Dendritic cell treated with granulocyte-macrophage colony-stimulating factor and Interleukin-4, amounts not matched to agents 40 ng/mL and 50 ng/mL, for 4 days (primary cell): Measurements from ENCODE around the gene SHB.

Experiments
- H3K27ac Mint-ChIP-seq: one replicate; pipeline ENCODE4 v1.8.0; 2022; ENCODE audit warnings: mild to moderate bottlenecking, mixed read lengths
- H3K27me3 Mint-ChIP-seq: one replicate; pipeline ENCODE4 v1.8.0; 2022; ENCODE audit warnings: mild to moderate bottlenecking, mixed read lengths
- H3K36me3 Mint-ChIP-seq: one replicate; pipeline ENCODE4 v1.8.0; 2022; ENCODE audit warnings: low read depth, mixed read lengths
- H3K4me1 Mint-ChIP-seq: one replicate; pipeline ENCODE4 v1.8.0; 2022; ENCODE audit warnings: low read depth, mixed read lengths
- H3K4me3 Mint-ChIP-seq: one replicate; pipeline ENCODE4 v1.8.0; 2022; ENCODE audit warnings: mild to moderate bottlenecking, moderate library complexity, mixed read lengths
- H3K9me3 Mint-ChIP-seq: one replicate; pipeline ENCODE4 v1.8.0; 2022; ENCODE audit warnings: mixed read lengths
- intact Hi-C: fragments of 100-400 bp; cut with micrococcal nuclease; formaldehyde crosslinking; loops from one replicate; pipeline ENCODE4 v1.15.0; 2022

SHB gene

DNA sequence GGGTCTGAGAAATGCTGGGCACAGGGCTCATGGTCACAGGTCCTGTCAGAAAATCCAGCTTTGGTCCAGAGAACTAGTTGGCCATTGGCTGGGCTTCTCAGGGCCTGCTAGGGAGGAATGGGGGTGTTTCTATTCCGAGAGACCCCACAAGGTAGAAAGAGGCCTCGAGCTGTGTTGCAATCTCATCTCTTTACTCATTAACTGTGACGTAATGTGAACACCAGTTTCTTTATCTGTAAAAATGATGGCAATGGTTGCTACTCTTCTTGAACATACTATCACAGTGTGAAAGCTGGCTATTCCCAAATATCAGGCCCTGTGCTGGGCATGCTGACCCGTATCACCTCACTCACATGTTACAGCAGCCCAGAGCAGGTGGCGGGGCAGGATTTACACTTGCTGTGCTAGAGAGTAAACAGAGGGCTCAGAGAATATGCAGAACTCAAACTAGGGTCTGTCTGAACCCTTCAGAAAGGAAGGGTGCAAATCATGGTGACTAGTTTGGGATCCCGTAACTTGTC is 129.4 kb downstream of the SHB start:
- H3K9me3 Mint-ChIP-seq = no peaks in the 10 kb centered on the region
- peaks cover 58% of the 10 kb centered on the region for H3K36me3 Mint-ChIP-seq
- H3K4me3 Mint-ChIP-seq = no peak overlapping the region
- intact Hi-C loops = no loop called here
- no peaks in the 10 kb centered on the region for H3K27me3 Mint-ChIP-seq
- H3K27ac Mint-ChIP-seq = no peak overlapping the region
- peaks cover 14% of the 10 kb centered on the region for H3K4me1 Mint-ChIP-seq

DNA sequence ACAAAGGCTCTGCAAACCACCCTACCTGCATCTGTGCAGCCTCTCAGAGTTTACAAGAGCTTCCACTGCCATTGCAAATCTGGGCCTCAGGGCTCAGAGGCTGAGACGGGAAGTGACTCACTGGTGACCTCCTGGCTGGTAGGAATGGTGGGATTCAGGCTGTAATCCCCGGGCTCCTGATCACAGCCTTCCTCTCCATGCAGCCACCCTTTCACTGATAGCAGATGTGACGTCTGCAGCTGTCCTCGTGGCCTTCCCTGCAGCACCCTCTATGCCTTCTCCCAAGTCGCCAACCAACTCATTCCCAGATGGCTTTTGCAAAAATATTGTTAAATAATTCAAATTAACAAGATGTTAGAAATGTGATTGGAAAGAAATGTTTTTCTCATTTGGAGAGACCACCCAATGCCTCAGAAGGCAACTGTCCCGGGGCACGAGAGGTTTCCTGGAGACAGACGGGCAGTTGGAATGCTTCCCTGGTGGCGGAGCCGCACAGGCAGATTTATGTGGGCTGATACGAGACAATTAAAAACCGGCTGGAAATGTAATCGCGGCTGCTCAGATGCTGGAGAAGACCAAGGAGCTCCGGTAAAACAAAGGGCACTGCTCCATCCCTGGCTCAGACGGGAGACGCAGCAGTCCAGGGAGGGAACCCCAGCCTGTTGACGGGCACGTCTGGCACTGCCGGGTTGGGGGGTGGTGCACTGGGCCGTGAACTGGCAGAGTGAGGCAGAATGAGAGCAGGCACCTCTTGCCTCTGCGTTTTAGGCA is 130.7 kb downstream of the SHB start:
- Mint-ChIP-seq H3K36me3 (peaks cover 45% of the 10 kb centered on the region), H3K4me1 (peaks cover 16% of the 10 kb centered on the region)
- intact Hi-C loops = no loop called here

DNA sequence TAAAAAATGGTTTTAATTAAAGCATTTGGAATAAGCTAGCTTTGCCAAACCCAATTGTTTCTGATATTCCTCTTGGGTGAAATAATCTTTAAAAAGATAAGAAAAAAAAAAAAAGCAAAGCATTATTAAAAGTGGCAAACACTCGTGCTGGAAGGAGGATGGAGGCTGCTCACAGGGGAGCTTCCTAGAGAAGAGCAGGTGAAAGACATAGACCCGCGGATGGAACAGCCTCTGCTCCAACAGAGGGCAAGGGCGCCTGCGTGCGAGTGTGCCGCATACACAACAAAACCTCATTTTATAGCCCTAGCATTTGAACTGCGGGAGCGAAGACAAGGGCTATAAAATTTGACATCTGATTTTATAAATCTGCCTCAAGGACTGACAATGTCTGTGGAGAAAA is 131.7 kb downstream of the SHB start:
- Mint-ChIP-seq H3K4me1 (peaks cover 16% of the 10 kb centered on the region), H3K9me3 (no peaks in the 10 kb centered on the region), H3K27ac (peak overlapping the region; percentile 10), H3K27me3 (no peaks in the 10 kb centered on the region), H3K36me3 (peaks cover 38% of the 10 kb centered on the region), H3K4me3 (no peak overlapping the region)
- intact Hi-C loops = no loop called here

More for the DNA sequence above, 130.7 kb downstream of the SHB start:
- H3K9me3 Mint-ChIP-seq = no peaks in the 10 kb centered on the region
- H3K4me3 Mint-ChIP-seq = no peak overlapping the region
- no peaks in the 10 kb centered on the region for H3K27me3 Mint-ChIP-seq
- no peak overlapping the region for H3K27ac Mint-ChIP-seq

DNA sequence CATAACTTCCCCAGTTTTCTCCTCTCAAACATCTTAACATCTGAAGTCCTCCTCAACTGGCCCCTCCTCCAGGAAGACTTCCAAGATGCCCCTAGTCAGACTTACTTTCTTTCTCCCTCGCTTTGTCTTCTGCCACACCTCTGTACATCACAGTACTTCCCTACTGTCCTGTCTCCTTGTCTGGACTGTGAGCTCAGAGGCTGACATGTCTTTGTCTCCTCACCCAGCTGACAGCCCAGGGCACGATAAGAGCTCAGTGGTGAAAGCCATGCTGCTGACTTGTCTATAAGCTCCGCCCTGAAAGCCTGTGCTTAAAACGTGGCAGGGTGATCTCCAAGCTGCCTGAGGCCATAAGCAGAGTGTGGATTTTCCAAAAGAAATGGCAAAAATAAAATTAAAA is 132.1 kb downstream of the SHB start:
- Mint-ChIP-seq H3K36me3 (peaks cover 35% of the 10 kb centered on the region), H3K9me3 (no peaks in the 10 kb centered on the region), H3K4me3 (no peak overlapping the region), H3K27me3 (no peaks in the 10 kb centered on the region), H3K4me1 (peaks cover 16% of the 10 kb centered on the region), H3K27ac (peak overlapping the region; percentile 10)
- intact Hi-C loops = no loop called here

DNA sequence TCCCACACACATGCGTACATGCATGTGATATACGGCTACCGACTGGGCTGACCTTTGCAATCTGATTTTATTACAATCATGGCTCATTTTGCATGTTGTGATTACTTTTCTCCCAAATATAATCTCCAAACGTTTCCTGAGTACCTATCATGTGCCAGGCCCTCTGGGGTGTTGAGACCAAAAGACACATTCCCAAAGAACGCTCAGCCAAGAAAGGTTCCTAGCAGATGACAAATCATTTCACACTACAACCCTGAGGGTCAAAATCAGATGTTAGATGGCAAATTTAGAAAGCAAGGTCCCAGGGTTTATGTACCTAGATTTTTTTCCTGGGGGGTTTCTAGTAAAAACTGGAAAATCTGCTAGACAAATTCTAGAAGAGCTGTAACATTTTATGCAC is 132.7 kb downstream of the SHB start:
- Mint-ChIP-seq H3K9me3 (no peaks in the 10 kb centered on the region), H3K27me3 (no peaks in the 10 kb centered on the region), H3K4me3 (no peak overlapping the region), H3K27ac (peak overlapping the region; percentile 10), H3K4me1 (peaks cover 16% of the 10 kb centered on the region), H3K36me3 (peaks cover 32% of the 10 kb centered on the region)
- intact Hi-C loops = no loop called here

DNA sequence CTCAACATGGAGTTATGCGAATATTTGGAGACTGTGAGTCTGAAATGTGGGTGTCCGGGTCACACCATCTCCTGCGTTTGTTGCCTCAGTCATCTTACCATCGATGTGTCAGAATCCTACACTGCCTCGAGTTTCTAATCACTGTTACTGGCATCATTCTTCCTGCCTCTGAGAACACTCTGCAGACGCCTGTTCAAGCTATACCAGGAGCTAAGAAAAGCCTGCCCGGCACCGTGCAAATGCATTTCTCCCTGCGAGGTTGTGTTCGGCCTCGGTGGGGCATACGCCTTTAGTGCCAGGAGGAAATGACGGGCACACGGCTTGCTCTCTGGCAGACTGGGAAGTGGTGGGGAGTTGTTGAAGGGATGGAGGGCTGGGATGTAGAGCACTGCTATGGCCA is 133.9 kb downstream of the SHB start:
- Mint-ChIP-seq H3K27ac (no peak overlapping the region), H3K36me3 (peaks cover 32% of the 10 kb centered on the region), H3K4me3 (no peak overlapping the region), H3K4me1 (peaks cover 20% of the 10 kb centered on the region), H3K27me3 (no peaks in the 10 kb centered on the region), H3K9me3 (no peaks in the 10 kb centered on the region)
- intact Hi-C loops = no loop called here

DNA sequence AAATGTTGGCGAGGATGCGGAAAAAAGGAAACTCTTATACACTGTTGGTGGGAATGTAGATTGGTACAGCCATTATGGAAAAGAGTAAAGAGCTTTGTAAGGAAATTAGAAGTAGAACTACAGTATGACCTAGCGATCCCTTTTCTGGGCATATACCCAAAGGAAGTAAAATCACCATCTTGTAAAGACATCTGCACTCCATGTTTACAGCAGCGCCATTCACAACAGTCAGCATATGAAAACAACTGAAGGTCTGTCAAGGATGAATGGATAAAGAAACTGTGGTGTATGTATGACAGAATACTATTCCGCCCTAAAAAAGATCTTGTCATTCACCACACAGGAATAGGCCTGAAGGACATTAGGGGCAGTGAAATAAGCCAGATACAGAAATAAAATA is 137.4 kb downstream of the SHB start:
- Mint-ChIP-seq H3K27ac (no peak overlapping the region), H3K4me1 (peaks cover 49% of the 10 kb centered on the region), H3K27me3 (no peaks in the 10 kb centered on the region), H3K4me3 (no peak overlapping the region), H3K9me3 (no peaks in the 10 kb centered on the region), H3K36me3 (no peaks in the 10 kb centered on the region)
- intact Hi-C loops = no loop called here

DNA sequence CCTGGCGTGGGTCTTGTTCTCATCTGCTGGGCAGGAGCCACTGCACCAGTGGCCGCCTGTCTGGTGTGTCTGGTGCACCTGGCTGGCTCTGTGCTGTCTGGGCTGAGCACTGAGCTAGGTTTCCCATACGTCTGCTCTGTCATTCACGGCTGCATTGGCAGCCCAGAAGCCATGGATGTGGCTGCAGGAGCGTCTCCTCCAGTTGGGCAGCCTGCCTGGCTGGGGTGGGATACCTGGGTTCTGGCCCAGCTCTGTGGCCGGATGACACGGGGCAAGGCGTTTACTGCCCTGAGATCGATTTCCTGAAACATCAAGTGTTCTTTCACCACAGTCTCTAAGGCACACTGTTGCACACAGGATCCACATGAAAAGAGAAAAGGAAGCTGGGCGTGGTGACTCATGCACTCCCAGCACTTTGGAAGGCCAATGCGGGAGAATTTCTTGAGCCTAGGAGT is 139.6 kb downstream of the SHB start:
- no peaks in the 10 kb centered on the region for H3K27me3 Mint-ChIP-seq
- H3K27ac Mint-ChIP-seq = peak overlapping the region; percentile 74
- no peaks in the 10 kb centered on the region for H3K36me3 Mint-ChIP-seq
- H3K9me3 Mint-ChIP-seq = no peaks in the 10 kb centered on the region
- peaks cover 59% of the 10 kb centered on the region for H3K4me1 Mint-ChIP-seq
- H3K4me3 Mint-ChIP-seq = no peak overlapping the region
- intact Hi-C loops = loop anchor here (5.0 kb wide), 2 partner anchors 63 to 138 kb away; partner anchors contain the start of gene SHB

DNA sequence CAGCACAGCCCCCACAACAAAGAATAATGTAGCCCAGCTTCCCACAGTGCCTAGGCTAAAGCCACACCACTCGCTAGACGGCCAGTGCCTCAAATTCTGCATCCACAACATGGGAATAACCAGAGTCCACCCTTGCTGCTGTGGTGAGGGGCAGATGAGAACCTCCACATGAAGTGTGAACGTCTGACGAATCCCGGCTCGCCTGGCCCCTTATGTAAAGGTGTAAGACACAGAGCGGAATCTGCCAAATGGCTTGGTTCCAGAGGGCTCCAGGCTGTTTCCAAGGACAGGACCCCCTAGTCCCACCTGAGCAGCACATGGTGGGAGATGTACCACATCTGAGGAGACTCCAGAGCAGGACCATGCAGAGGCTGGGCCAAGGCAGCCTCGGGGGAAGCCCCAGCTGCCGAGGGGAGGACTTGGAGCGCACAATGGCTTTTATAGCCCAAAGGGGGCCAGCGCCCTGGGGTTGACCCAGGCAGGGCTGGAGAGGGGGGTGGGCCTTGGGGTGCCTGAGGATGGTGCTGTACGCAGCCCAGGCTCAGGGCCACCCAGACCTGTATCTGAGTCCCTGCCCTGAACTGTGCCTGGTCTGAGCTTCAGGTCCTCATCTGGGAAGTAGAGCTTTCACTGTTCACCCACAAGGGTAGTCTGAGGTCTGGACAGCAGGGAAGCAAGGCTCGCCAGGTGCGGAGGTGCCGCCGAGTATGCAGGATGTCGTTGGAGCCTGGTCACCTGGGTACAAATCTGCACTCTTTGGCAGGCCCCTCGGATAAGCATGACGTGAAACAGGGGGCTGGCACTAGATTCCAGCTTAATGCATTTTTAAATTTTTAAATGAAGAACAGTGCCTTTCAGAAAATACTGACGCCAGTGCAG is 140.2 kb downstream of the SHB start:
- Mint-ChIP-seq H3K4me1 (peaks cover 61% of the 10 kb centered on the region), H3K27ac (peak overlapping the region; percentile 74), H3K9me3 (no peaks in the 10 kb centered on the region), H3K4me3 (no peak overlapping the region), H3K36me3 (peaks cover 2% of the 10 kb centered on the region), H3K27me3 (no peaks in the 10 kb centered on the region)
- intact Hi-C loops = loop anchor here (5.0 kb wide), 2 partner anchors 64 to 139 kb away; partner anchors contain the start of gene SHB

DNA sequence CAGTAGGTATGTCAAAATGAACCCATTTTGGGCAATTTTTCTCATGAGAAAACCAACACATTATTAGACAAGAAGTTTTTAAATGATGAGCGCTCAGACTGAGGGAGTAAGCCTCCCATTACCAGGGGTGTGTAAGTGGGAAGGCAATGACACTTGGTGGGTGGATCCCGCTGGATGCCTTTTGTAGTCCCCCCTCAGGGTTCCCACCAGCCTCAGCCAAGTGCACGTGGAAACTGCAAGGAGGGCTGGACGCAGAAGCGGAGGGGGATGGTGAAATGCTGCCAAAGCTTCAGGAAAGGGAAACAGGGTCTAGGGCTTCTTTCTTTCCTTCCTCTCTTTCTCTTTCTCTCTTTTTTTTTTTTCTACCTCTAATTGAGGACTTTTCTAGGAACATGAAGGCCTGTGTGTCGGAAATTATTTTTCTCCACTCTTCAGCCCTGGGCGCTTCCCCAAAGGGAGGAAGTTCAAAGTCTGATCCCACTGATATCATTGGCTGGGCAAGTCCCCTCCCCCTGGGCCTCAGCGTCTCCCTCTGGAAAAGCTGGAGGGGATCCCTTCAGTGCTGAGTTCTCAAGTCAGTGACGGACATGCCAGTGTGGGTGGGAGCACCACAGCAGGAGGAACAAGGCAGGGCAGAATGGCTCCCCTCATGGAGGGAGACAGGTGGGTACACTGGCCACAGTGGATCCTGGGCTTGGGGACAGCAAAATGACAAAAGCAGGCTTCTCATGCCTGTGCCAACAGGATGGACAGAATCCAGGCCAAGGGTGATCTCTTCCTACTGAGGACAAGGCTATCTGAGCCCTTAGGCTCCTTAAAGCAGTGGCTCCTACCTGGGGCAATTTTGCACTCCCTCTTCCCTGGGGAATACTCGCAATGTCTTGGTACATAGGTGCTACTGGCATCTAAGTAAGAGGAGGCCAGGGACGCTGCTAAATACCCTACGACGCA is 141.2 kb downstream of the SHB start:
- intact Hi-C loops = loop anchor here (5.0 kb wide), 2 partner anchors 64 to 139 kb away; partner anchors contain the start of gene SHB
- H3K27ac Mint-ChIP-seq = peak overlapping the region; percentile 22
- no peak overlapping the region for H3K4me3 Mint-ChIP-seq
- no peaks in the 10 kb centered on the region for H3K27me3 Mint-ChIP-seq
- no peaks in the 10 kb centered on the region for H3K9me3 Mint-ChIP-seq
- H3K36me3 Mint-ChIP-seq = peaks cover 11% of the 10 kb centered on the region
- H3K4me1 Mint-ChIP-seq = peaks cover 70% of the 10 kb centered on the region

DNA sequence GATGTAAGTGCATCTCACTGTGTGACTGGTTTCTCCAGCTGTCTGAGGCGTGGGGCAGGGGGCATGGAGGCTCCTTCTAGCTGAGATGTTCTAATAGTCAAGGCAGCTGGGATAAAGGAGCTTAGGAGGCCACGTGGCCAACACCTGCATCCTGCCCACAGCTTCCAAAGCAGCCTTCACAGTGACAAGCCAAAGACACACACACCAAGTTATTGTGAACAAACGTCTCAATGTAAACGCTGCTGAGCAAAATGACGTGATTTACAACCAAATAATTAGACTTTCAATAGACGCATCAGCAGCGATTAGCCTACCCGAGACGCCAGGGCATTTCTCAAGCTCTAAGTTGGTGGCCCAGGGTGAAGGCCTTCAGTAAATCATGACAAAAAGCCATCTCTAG is 141.9 kb downstream of the SHB start:
- peaks cover 72% of the 10 kb centered on the region for H3K4me1 Mint-ChIP-seq
- H3K36me3 Mint-ChIP-seq = peaks cover 12% of the 10 kb centered on the region
- no peak overlapping the region for H3K4me3 Mint-ChIP-seq
- H3K27me3 Mint-ChIP-seq = no peaks in the 10 kb centered on the region
- H3K9me3 Mint-ChIP-seq = no peaks in the 10 kb centered on the region
- H3K27ac Mint-ChIP-seq = peak overlapping the region; percentile 67
- intact Hi-C loops = loop anchor here (5.0 kb wide), 2 partner anchors 65 to 140 kb away; partner anchors contain the start of gene SHB

DNA sequence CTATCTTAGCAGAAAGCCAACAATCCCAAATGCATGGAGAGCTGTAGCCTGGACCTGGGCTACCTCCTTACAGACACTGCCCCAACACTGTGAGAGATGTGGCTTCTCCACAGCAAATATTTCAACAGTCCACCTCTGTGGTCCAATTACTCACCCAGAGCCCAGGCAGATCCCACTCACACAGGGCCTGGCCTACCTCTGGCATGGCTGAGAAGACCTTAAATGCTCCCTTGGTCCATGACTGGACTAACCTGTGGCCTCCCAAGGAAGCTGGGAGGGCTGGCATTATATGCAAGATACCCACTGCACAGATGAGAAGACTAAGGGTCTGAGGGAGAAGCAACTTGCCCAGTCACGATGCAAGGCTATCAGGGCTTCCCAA is 142.3 kb downstream of the SHB start:
- Mint-ChIP-seq H3K4me1 (peaks cover 72% of the 10 kb centered on the region), H3K27ac (peak overlapping the region; percentile 67), H3K27me3 (no peaks in the 10 kb centered on the region), H3K36me3 (peaks cover 16% of the 10 kb centered on the region), H3K9me3 (no peaks in the 10 kb centered on the region), H3K4me3 (no peak overlapping the region)
- intact Hi-C loops = loop anchor here (5.0 kb wide), 2 partner anchors 66 to 141 kb away; partner anchors contain the start of gene SHB
